ENCODE measurements around the gene ADGRA1.
"Not testable (repeated sequence)": the region's sequence is repeated elsewhere in the genome, so short reads cannot be mapped to it uniquely, and the experiment has no call there.

DNA sequence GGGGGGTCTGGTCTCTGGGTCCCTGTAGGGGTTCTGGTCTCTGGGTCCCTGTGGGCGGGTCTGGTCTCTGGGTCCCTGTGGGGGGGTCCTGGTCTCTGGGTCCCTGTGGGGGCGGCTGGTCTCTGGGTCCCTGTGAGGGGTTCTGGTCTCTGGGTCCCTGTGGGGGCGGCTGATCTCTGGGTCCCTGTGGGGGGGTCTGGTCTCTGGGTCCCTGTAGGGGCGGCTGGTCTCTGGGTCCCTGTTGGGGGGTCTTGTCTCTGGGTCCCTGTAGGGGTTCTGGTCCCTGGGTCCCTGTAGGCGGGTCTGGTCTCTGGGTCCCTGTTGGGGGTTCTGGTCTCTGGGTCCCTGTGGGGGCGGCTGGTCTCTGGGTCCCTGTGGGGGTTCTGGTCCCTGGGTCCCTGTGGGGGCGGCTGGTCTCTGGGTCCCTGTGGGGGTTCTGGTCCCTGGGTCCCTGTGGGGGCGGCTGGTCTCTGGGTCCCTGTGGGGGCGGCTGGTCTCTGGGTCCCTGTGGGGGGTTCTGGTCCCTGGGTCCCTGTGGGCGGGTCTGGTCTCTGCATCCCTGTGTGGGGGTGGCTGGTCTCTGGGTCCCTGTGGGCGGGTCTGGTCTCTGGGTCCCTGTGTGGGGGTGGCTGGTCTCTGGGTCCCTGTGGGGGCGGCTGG is 49.9 kb downstream of the ADGRA1 start:
- TF ChIP-seq EZH2 (IDR thresholded peaks at IDR 0.05; ENCODE audit: borderline replicate concordance, low read length): not testable (repeated sequence)
- TF ChIP-seq, protein P1, sequence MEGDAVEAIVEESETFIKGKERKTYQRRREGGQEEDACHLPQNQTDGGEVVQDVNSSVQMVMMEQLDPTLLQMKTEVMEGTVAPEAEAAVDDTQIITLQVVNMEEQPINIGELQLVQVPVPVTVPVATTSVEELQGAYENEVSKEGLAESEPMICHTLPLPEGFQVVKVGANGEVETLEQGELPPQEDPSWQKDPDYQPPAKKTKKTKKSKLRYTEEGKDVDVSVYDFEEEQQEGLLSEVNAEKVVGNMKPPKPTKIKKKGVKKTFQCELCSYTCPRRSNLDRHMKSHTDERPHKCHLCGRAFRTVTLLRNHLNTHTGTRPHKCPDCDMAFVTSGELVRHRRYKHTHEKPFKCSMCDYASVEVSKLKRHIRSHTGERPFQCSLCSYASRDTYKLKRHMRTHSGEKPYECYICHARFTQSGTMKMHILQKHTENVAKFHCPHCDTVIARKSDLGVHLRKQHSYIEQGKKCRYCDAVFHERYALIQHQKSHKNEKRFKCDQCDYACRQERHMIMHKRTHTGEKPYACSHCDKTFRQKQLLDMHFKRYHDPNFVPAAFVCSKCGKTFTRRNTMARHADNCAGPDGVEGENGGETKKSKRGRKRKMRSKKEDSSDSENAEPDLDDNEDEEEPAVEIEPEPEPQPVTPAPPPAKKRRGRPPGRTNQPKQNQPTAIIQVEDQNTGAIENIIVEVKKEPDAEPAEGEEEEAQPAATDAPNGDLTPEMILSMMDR (IDR thresholded peaks at IDR 0.05; ENCODE audit: low read length): not testable (repeated sequence)

All from OCI-LY1 (cell line).